Lower leg skin (tissue), 3 donors: Measurements from ENCODE around the gene SLC17A8.

Experiments used
- CTCF ChIP-seq, 3 donors: fragments of 450-650 bp; IDR thresholded peaks; one replicate each; pipeline ENCODE4 v1.5.1; 2016; ENCODE audit warnings: antibody characterized with exemption in 3 of 3, mild to moderate bottlenecking in 3 of 3, moderate library complexity in 2 of 3
- POLR2A ChIP-seq, 2 donors: fragments of 450-650 bp; IDR thresholded peaks; one replicate each; pipeline ENCODE4 v1.6.1; 2016 to 2017; ENCODE audit warnings: antibody characterized with exemption in 2 of 2, mild to moderate bottlenecking in 1 of 2, moderate library complexity in 1 of 2

GRCh38 chr12:100422646-100423045, 65.8 kb downstream of the SLC17A8 start:
- TF ChIP-seq CTCF (IDR thresholded peaks at IDR 0.05) (no peak), POLR2A (IDR thresholded peaks at IDR 0.05) (no peak)
